ENCODE measurements around the gene DSTYK.
"Not testable (repeated sequence)": the region's sequence is repeated elsewhere in the genome, so short reads cannot be mapped to it uniquely, and the experiment has no call there.

DSTYK gene

GRCh38 chr1:205240118-205240517 is 28.6 kb upstream of the DSTYK start:
- no peak for DNase-seq (ENCODE audit: low spot score)

- DNase-seq (ENCODE audit: low spot score), result no peak
Observed at GRCh38 chr1:205239078-205239477, 27.6 kb upstream of the DSTYK start.

GRCh38 chr1:205237526-205238484 is 26.3 kb upstream of the DSTYK start:
- DNase-seq (ENCODE audit: low spot score), result no peak

GRCh38 chr1:205236951-205237475 is 25.5 kb upstream of the DSTYK start:
- no peak for DNase-seq (ENCODE audit: low spot score)

- no peak for DNase-seq (ENCODE audit: low spot score)
Observed at GRCh38 chr1:205236526-205236925, 25.0 kb upstream of the DSTYK start.

- no peak for DNase-seq (ENCODE audit: low spot score)
Observed at GRCh38 chr1:205235951-205236350, 24.4 kb upstream of the DSTYK start.

GRCh38 chr1:205233986-205234385 is 22.5 kb upstream of the DSTYK start:
- not testable (repeated sequence) for DNase-seq (ENCODE audit: low spot score)

- no peak for DNase-seq (ENCODE audit: low spot score)
Observed at GRCh38 chr1:205232945-205233397, 21.5 kb upstream of the DSTYK start.

GRCh38 chr1:205232127-205232820 is 20.8 kb upstream of the DSTYK start:
- no peak for DNase-seq (ENCODE audit: low spot score)

GRCh38 chr1:205230982-205231381 is 19.5 kb upstream of the DSTYK start:
- DNase-seq (ENCODE audit: low spot score), result no peak

GRCh38 chr1:205229916-205230700 is 18.6 kb upstream of the DSTYK start:
- no peak for DNase-seq (ENCODE audit: low spot score)

GRCh38 chr1:205229399-205229871 is 17.9 kb upstream of the DSTYK start:
- peak; percentile 69 for DNase-seq (ENCODE audit: low spot score)

GRCh38 chr1:205228093-205228521 is 16.6 kb upstream of the DSTYK start:
- no peak for DNase-seq (ENCODE audit: low spot score)

- peak; percentile 98 for DNase-seq (ENCODE audit: low spot score)
Observed at GRCh38 chr1:205227584-205228013, 16.1 kb upstream of the DSTYK start, which contains the start of gene TMCC2. TMCC2 (plus strand) TSS chr1:205227946; CDS start chr1:205228565, 619 bp downstream.

GRCh38 chr1:205226868-205227583 is 15.5 kb upstream of the DSTYK start:
- no peak for DNase-seq (ENCODE audit: low spot score)

GRCh38 chr1:205225901-205226765 is 14.6 kb upstream of the DSTYK start:
- no peak for DNase-seq (ENCODE audit: low spot score)

- DNase-seq (ENCODE audit: low spot score), result no peak
Observed at GRCh38 chr1:205224736-205225135, 13.2 kb upstream of the DSTYK start.

- DNase-seq (ENCODE audit: low spot score), result no peak
Observed at GRCh38 chr1:205220421-205220820, 8.9 kb upstream of the DSTYK start.

- DNase-seq (ENCODE audit: low spot score), result no peak
Observed at GRCh38 chr1:205217418-205217817, 5.9 kb upstream of the DSTYK start.

GRCh38 chr1:205216588-205216987 is 5.1 kb upstream of the DSTYK start:
- DNase-seq (ENCODE audit: low spot score), result no peak
